ENCODE results near the gene TAS2R38.
"Not testable (repeated sequence)": the region's sequence is repeated elsewhere in the genome, so short reads cannot be mapped to it uniquely, and the experiment has no call there.

The TAS2R38 gene

GRCh38 chr7:141973673-141974072 lies at the start of gene TAS2R38:
TAS2R38 (minus strand) TSS chr7:141973773; CDS start chr7:141973689, 84 bp downstream.
- DNase-seq (ENCODE audit: low spot score), result no peak

GRCh38 chr7:142018154-142018553 lies 44.6 kb upstream of the TAS2R38 start:
- no peak for DNase-seq (ENCODE audit: low spot score)

GRCh38 chr7:142017451-142017850 lies 43.9 kb upstream of the TAS2R38 start:
- DNase-seq (ENCODE audit: low spot score), result no peak

- DNase-seq (ENCODE audit: low spot score), result no peak
These were observed 39.4 kb upstream of the TAS2R38 start for GRCh38 chr7:142012825-142013511.

- DNase-seq (ENCODE audit: low spot score), result no peak
These were observed 37.5 kb upstream of the TAS2R38 start for GRCh38 chr7:142010952-142011548.

GRCh38 chr7:142009187-142009586 lies 35.6 kb upstream of the TAS2R38 start:
- no peak for DNase-seq (ENCODE audit: low spot score)

- no peak for DNase-seq (ENCODE audit: low spot score)
These were observed 33.0 kb upstream of the TAS2R38 start for GRCh38 chr7:142006577-142006976.

GRCh38 chr7:142002179-142002578 lies 28.6 kb upstream of the TAS2R38 start:
- no peak for DNase-seq (ENCODE audit: low spot score)

- DNase-seq (ENCODE audit: low spot score), result no peak
These were observed 27.7 kb upstream of the TAS2R38 start for GRCh38 chr7:142001163-142001874.

- no peak for DNase-seq (ENCODE audit: low spot score)
These were observed 26.7 kb upstream of the TAS2R38 start for GRCh38 chr7:142000244-142000643.

GRCh38 chr7:141999058-141999623 lies 25.6 kb upstream of the TAS2R38 start:
- no peak for DNase-seq (ENCODE audit: low spot score)

- no peak for DNase-seq (ENCODE audit: low spot score)
These were observed 19.8 kb upstream of the TAS2R38 start for GRCh38 chr7:141993354-141993753.

GRCh38 chr7:141992688-141993087 lies 19.1 kb upstream of the TAS2R38 start:
- no peak for DNase-seq (ENCODE audit: low spot score)

- no peak for DNase-seq (ENCODE audit: low spot score)
These were observed 18.6 kb upstream of the TAS2R38 start for GRCh38 chr7:141992156-141992555.

- no peak for DNase-seq (ENCODE audit: low spot score)
These were observed 17.6 kb upstream of the TAS2R38 start for GRCh38 chr7:141991140-141991539.

- DNase-seq (ENCODE audit: low spot score), result no peak
These were observed 16.6 kb upstream of the TAS2R38 start for GRCh38 chr7:141990011-141990725.

- DNase-seq (ENCODE audit: low spot score), result not testable (repeated sequence)
These were observed 14.2 kb upstream of the TAS2R38 start for GRCh38 chr7:141987803-141988202.

- no peak for DNase-seq (ENCODE audit: low spot score)
These were observed 13.3 kb upstream of the TAS2R38 start for GRCh38 chr7:141986923-141987322.

GRCh38 chr7:141985926-141986325 lies 12.4 kb upstream of the TAS2R38 start:
- DNase-seq (ENCODE audit: low spot score), result not testable (repeated sequence)

- no peak for DNase-seq (ENCODE audit: low spot score)
These were observed 6.0 kb upstream of the TAS2R38 start for GRCh38 chr7:141979568-141979967.

GRCh38 chr7:141978351-141978750 lies 4.8 kb upstream of the TAS2R38 start:
- no peak for DNase-seq (ENCODE audit: low spot score)

Data from NAMALWA (cell line).